MCF 10A (cell line): ENCODE results near the gene ZNF107. TPM values are rescaled to one million over a fixed set of nuclear protein-coding genes. Genes with fewer than 3 reads are reported as not detected.

Source experiments
- BruUV-seq: library from RNA; stranded (reverse); fragments of 400-500 nt; replicated peaks from 2 replicates; lab custom pipeline; 2021; lab: Mats Ljungman, UMichigan
- CTCF ChIA-PET: fragments of 300-600 bp; sonication (Branson Sonifier 250); formaldehyde crosslinking; extraction: SDS; loops from one replicate; lab custom pipeline; 2021; ENCODE audit warnings: antibody characterized with exemption, inconsistent platforms; lab: Yijun Ruan, JAX
- POLR2A ChIA-PET: fragments of 300-600, 350-650 bp; sonication (Branson Sonifier 250); formaldehyde crosslinking; extraction: SDS; loops from one replicate; lab custom pipeline; 2020; ENCODE audit warnings: antibody characterized with exemption, inconsistent platforms; lab: Yijun Ruan, JAX
- DNase-seq: peaks from one replicate; pipeline ENCODE4 v3.0.0-alpha.2; 2018; ENCODE audit not compliant: unreplicated experiment
- H3K27ac Mint-ChIP-seq: one replicate; pipeline ENCODE4 v1.8.0; 2022; ENCODE audit warnings: mild to moderate bottlenecking, low read depth, mixed read lengths; ENCODE audit not compliant: unreplicated experiment
- H3K27me3 Mint-ChIP-seq: one replicate; pipeline ENCODE4 v1.8.0; 2022; ENCODE audit warnings: mixed read lengths; ENCODE audit not compliant: insufficient read depth, unreplicated experiment
- H3K36me3 Mint-ChIP-seq: one replicate; pipeline ENCODE4 v1.8.0; 2022; ENCODE audit warnings: mild to moderate bottlenecking, moderate library complexity, mixed read lengths; ENCODE audit not compliant: insufficient read depth, unreplicated experiment
- H3K4me1 Mint-ChIP-seq: one replicate; pipeline ENCODE4 v1.8.0; 2022; ENCODE audit warnings: mixed read lengths; ENCODE audit not compliant: insufficient read depth, unreplicated experiment
- H3K4me3 Mint-ChIP-seq: one replicate; pipeline ENCODE4 v1.8.0; 2022; ENCODE audit warnings: mild to moderate bottlenecking, moderate library complexity, mixed read lengths; ENCODE audit not compliant: unreplicated experiment
- H3K9me3 Mint-ChIP-seq: one replicate; pipeline ENCODE4 v1.8.0; 2022; ENCODE audit warnings: mixed read lengths; ENCODE audit not compliant: unreplicated experiment
- intact Hi-C: fragments of 100-400 bp; cut with micrococcal nuclease; formaldehyde crosslinking; loops from 2 replicates; pipeline ENCODE4 v1.14.1; 2022
- total RNA-seq: library from RNA; stranded (reverse); gene quantifications from 2 replicates; pipeline ENCODE4 v1.2.3, GENCODE V29; 2022
- TF ChIP-seq, protein P1 (sequence below): fragments of 200-600 bp; IDR thresholded peaks from one replicate; pipeline ENCODE4 v1.8.0; 2022; ENCODE audit warnings: antibody characterized with exemption, mild to moderate bottlenecking; ENCODE audit not compliant: unreplicated experiment

The ZNF107 gene
- total RNA-seq, 1 experiment from 2014 or later = 4.6 TPM

DNA sequence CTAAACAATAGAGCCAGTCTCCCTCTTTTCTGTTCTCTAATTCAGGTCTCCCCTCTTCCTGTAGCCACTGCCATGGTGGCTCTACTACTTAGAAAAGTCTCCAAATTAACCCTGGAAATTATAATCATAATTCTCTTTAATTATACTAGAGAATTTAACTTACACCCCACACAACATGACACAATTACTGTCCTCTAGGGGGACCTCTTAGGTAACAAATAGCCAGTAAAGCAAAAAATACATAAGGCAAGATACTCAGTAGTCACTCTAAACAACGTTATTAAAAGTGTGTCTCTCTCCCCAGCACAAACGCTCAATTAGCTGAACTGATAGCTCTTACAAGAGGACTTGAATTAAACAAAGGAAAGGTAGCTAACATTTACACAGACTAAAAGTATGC, 44.3 kb upstream of the ZNF107 start:
- no peaks in the 10 kb centered on the region for H3K36me3 Mint-ChIP-seq
- no TSS peak for BruUV-seq
- H3K4me3 Mint-ChIP-seq = no peak overlapping the region
- CTCF ChIA-PET = interaction anchor here (0.8 kb wide), 2 partner anchors 56 to 92 kb away, joined by 3 to 4 read pairs; no protein-coding TSS in a partner anchor
- H3K27ac Mint-ChIP-seq = no peak overlapping the region
- no peak for DNase-seq
- POLR2A ChIA-PET = interaction anchor here (0.6 kb wide), 1 partner anchor 171 kb away, joined by 4 read pairs; no protein-coding TSS in a partner anchor
- H3K9me3 Mint-ChIP-seq = peaks cover 16% of the 10 kb centered on the region
- intact Hi-C loops = no loop called here
- TF ChIP-seq, protein P1, sequence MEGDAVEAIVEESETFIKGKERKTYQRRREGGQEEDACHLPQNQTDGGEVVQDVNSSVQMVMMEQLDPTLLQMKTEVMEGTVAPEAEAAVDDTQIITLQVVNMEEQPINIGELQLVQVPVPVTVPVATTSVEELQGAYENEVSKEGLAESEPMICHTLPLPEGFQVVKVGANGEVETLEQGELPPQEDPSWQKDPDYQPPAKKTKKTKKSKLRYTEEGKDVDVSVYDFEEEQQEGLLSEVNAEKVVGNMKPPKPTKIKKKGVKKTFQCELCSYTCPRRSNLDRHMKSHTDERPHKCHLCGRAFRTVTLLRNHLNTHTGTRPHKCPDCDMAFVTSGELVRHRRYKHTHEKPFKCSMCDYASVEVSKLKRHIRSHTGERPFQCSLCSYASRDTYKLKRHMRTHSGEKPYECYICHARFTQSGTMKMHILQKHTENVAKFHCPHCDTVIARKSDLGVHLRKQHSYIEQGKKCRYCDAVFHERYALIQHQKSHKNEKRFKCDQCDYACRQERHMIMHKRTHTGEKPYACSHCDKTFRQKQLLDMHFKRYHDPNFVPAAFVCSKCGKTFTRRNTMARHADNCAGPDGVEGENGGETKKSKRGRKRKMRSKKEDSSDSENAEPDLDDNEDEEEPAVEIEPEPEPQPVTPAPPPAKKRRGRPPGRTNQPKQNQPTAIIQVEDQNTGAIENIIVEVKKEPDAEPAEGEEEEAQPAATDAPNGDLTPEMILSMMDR = no peak
- no peaks in the 10 kb centered on the region for H3K4me1 Mint-ChIP-seq
- no peaks in the 10 kb centered on the region for H3K27me3 Mint-ChIP-seq

DNA sequence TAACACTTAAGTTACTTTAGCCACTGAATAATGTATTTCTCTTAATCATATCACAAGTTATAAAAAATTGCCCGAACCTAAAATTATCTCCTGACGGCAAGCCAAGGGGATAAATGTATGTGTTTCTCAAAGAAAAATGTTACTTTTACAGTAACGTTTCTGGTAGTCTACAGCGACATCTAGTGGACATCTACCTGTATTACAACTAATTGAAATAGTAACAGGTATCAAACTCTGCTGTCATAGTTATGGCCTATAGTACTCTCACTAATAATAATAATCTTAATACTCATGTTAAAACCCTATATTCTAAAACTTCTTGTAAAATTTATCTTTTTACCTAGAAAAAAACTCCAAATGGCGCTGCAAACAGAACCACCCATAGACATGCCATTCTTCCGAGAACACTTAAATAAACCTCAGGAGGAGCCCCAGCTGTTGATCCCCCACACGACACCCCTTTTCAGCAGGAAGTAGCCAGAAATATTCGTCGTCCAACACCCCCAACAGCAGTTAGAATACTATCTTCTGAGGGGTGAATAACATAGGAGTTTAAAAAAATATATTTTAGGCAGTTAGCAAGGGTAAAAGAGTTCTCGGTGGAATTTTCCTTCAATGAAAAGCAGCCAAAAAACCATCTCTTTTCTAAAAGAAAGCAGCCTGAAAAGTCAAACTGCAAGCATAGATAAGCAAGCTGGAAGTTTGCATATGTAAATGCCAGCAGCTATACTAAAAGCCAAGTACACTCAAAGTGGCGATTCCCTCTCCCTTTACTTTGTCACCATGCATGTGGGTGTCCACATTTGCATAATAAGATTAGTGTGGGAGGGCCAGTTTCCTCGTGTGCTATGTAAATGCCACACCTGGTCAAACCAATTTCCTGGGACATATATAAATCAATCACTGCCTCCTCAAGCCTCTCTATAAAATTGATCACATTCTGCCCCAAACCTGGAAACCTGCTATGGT, 40.5 kb upstream of the ZNF107 start:
- ChIA-PET POLR2A (interaction anchor here (0.6 to 1.3 kb wide), 3 partner anchors 19 to 80 kb away, joined by 3 to 4 read pairs (median 3); no protein-coding TSS in a partner anchor), CTCF (interaction anchor here (0.6 to 2.2 kb wide), 10 partner anchors 10 to 775 kb away, joined by 3 to 12 read pairs (median 3); partner anchors contain the start of gene ZNF736)
- Mint-ChIP-seq H3K4me1 (no peaks in the 10 kb centered on the region), H3K9me3 (peaks cover 31% of the 10 kb centered on the region), H3K27me3 (no peaks in the 10 kb centered on the region), H3K4me3 (no peak overlapping the region), H3K36me3 (no peaks in the 10 kb centered on the region), H3K27ac (no peak overlapping the region)
- TF ChIP-seq, protein P1 = peak; percentile 51
- DNase-seq = no peak
- BruUV-seq = no TSS peak
- intact Hi-C loops = no loop called here

DNA sequence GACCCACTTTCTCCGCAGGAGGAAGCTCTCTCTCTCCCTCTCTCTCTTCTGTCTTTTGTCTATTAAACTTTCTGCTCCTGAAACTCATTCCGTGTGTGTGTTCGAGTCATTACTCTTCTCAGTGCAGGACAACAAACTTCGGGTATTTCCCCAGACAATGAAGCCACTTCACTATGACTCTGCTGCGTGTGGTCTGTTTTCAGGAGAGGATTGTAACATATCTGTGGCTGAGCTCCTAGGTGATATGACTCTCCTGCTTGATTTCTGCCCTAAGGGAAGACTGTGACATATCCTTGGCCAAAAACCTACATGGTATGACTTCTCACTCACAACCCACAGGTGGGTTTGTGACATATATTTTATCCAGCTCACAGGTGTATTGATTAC, 39.9 kb upstream of the ZNF107 start:
- Mint-ChIP-seq H3K4me1 (no peaks in the 10 kb centered on the region), H3K27me3 (no peaks in the 10 kb centered on the region), H3K9me3 (peaks cover 32% of the 10 kb centered on the region), H3K27ac (no peak overlapping the region), H3K36me3 (no peaks in the 10 kb centered on the region), H3K4me3 (no peak overlapping the region)
- POLR2A ChIA-PET = interaction anchor here (0.6 kb wide), 3 partner anchors 41 to 595 kb away, joined by 3 to 4 read pairs (median 3); no protein-coding TSS in a partner anchor
- TF ChIP-seq, protein P1 = no peak
- intact Hi-C loops = no loop called here
- no peak for DNase-seq
- no TSS peak for BruUV-seq
- CTCF ChIA-PET = interaction anchor here (0.6 to 2.2 kb wide), 7 partner anchors 10 to 681 kb away, joined by 3 to 12 read pairs (median 4); no protein-coding TSS in a partner anchor

DNA sequence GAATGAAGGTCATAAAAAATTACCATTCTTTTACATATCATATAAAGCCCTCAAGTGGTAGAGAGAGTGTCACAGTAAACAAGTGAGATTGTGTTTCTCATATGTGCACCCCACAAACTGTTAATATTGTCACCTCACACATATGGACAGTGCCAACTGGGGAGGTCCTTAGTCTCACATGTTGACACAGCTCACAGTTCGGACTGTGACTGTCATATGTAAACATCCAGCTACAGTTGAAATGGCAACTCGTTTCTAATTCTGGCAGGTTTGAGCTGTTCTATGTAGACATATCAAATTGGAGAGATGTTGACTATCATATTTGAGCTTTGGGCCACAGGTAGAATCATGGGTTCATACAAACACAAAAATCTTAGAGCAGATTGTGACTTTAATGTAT, 39.4 kb upstream of the ZNF107 start:
- no TSS peak for BruUV-seq
- H3K4me1 Mint-ChIP-seq = no peaks in the 10 kb centered on the region
- H3K27me3 Mint-ChIP-seq = no peaks in the 10 kb centered on the region
- H3K9me3 Mint-ChIP-seq = peaks cover 32% of the 10 kb centered on the region
- no peak overlapping the region for H3K27ac Mint-ChIP-seq
- no peak overlapping the region for H3K4me3 Mint-ChIP-seq
- TF ChIP-seq, protein P1 = no peak
- POLR2A ChIA-PET = interaction anchor here (0.6 kb wide), 3 partner anchors 40 to 595 kb away, joined by 3 to 4 read pairs (median 3); no protein-coding TSS in a partner anchor
- DNase-seq = no peak
- no peaks in the 10 kb centered on the region for H3K36me3 Mint-ChIP-seq
- CTCF ChIA-PET = interaction anchor here (0.5 to 2.2 kb wide), 8 partner anchors 9 to 681 kb away, joined by 3 to 12 read pairs (median 4); no protein-coding TSS in a partner anchor
- intact Hi-C loops = no loop called here
